CD4-positive, alpha-beta T cell treated with Interleukin-15 for 4 hours (primary cell): ENCODE results near the gene IL22RA1.

Source experiments
- DNase-seq: peaks from one replicate; pipeline ENCODE4 v3.0.0-alpha.2; 2020; ENCODE audit warnings: low spot score

The IL22RA1 gene

DNA sequence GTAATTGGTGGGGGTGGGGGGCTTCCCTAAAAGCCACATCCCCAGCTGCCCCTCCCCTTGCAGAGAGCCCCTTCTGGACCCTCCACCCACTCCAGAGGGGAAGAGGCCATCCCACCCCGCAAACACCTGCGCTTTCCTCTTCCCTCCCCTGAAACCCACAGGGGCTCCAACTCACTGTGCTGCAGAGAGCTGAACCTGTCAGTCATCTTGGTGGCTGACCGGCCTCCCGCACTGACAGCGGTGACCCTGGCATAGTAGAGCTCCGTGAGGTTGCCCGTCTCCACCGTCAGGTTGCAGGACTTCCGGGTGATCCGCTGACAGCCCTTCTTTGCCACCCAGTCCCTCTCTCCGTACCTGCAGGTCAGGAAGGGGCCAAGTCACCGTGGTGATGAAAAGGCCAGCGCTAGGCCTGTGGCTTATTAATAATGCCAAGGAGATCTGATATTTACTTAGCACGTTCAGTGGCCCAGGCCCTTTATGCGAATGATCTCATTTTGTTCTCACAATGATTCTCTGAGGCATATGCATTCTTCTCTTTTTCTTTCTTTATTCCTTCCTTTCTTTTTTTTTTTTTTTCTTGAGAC lies 5.9 kb downstream of the IL22RA1 start:
- no peak for DNase-seq

DNA sequence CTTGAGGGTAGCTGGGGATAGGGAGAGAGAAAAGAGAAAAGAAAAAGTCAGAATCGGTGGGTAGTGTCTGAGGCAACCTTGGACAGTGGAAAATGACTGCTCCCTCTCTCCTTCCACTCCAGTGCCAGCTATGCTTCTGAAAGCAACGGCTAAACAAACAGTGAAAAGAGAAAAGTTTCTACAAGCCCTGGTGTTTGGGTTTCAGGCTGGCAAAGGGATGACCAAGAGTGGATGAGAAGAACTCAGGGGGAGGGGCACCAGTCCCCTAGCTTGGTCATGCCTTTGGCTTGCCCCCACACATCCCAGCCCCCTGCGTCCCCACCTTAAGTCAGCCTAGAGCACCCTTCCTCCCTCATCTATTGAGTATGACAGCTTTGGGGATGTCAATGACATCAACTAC lies 8.6 kb downstream of the IL22RA1 start:
- DNase-seq = no peak

DNA sequence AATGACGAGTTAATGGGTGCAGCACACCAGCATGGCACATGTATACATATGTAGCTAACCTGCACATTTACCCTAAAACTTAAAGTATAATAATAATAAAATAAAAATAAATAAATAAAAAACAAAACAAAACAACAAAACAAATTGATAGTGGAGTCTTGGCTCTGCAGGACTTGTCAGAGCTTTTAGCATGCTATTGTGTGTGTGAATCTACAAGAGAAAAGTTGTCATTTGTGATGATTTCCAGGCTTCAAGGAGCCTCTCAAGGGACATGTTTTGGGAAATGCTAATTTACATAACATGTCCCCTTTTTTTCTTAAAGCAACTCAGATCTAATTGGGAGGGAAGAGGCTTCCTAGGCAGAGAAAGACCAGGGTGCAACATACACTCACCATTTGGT lies 9.1 kb downstream of the IL22RA1 start:
- no peak for DNase-seq

DNA sequence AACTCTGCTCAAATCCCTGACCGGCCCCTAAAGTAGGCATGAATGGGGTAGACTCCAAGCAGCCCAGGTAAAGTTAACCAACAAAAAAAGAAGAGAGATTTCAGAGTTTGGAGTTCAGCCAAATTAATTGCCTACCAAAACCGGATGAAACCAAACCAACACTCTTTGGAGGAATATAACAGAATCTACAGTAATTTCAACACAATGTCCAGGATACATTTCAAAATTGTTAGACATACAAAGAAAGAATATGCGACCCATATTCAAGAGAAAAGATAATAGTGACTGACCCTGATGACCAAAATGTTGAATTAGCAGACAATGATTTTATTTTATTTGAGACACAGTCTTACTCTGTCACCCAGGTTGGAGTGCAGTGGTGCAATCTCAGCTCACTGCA lies 12.6 kb downstream of the IL22RA1 start:
- no peak for DNase-seq

DNA sequence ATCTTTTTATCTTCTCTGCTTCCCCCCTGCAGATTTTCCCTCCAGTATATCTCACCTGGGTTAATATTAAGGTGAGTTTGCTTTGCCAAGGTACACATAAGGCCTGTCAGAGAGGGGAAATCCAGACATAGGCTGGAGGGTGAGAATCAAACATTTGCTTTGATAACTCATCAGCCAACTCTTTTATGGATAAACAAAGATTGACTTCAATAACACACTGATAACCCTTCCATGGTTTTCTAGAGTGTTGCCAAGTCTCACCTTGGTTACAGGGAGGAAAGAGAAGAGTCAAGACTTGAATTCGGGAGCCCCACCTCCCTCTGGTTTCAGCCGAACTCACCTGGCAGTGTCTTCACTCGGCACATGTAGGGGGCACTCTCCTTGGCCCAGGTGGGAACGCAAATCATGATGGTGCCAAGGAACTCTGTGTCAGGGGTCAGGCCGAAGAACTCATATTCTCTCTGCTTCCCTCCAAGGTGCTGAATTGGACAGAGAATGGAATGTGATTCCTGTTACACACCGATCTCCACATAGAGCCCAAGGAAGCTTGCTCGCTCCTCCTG lies 15.1 kb downstream of the IL22RA1 start:
- no peak for DNase-seq

DNA sequence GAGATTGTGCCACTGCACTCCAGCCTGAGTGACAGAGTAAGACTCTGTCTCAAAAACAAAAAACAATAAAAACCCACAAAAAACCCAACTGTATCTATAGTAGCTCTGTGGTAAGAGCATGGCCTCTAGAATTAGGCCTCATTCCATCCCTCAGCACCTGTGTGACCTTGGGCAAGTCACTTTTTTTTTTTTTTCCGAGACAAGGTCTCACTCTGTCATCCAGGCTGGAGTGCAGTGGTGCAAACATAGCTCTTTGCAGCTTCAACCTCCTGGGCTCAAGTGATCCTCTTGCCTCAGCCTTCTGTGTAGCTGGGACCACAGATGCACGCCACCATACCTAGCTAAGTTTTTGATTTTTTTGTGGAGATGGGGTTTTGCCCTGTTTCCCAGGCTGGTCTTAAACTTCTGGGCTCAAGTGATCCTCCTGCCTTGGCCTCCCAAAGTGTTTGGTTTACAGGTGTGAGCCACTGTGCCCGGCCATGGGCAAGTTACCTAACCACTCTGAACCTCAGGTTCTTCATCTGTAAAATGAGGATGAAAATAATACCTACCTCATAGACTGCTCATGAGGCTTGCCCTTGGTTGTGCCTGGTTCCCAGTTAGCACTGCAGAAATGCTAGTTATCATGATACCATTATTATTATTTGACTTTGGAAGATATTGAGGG lies 15.7 kb downstream of the IL22RA1 start:
- no peak for DNase-seq

DNA sequence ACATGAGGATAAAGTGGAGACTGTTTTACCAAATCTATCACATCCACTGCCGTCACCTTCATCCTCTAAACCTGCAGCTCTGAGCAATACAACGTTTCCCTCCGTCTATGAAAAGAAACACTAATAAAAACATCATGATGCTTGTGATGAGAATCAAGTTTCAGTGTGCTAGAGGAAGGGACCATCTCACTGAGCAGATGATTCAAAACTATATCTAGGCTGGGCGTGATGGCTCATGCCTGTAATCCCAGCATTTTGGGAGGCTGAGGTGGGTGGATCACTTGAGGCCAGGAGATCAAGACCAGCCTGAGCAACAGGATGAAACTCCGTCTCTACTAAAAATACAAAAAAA lies 16.3 kb downstream of the IL22RA1 start:
- no peak for DNase-seq

DNA sequence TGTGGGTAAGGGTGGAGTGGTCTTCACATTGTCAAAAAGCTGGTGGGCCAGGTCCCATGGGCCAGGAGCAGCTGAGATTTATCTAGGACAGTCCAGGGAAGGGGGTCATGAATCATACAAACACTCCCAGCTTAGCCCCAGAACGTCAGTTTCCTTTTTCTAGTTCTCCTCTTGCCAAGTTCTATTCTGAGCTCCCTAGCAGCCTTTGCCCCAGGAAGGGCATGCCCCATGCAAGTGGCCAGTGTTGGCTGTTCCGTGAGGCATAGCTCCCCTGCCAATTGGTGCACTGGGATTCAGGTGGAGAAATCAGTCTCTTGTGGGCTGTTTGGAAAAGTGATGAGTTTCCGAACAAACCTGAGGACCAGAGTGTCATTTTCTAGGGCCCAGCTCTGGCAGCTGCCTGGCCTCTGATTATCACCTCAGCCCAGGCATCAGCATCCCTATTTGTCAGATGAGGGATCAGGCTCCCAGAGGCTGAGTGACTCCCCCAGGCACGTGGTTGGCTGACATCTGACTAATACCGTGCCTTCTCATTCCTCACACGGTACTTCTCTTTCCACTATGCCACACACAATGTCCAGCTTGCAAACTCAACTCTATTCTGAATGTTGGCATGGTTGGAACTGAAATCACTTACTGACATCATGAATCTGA lies 16.8 kb downstream of the IL22RA1 start:
- DNase-seq = no peak

DNA sequence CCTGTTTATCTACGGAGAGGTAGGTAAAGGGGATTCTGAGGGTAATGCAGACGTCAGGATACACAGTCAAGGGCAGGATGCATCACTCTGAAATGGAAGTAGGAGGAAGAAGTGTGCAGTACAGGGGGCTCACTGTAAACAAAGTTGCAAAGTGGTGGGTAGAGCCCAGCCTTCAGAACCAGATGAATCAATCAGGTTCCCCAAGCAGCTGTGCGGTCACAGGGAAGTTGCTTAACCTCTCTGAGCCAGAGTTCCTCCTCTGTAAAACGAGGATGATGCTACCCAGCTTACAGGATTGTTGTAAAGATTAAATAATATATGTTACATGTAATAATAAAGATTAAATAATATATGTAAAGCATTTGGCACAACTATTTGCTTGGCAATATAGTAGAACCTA lies 17.5 kb downstream of the IL22RA1 start:
- no peak for DNase-seq

DNA sequence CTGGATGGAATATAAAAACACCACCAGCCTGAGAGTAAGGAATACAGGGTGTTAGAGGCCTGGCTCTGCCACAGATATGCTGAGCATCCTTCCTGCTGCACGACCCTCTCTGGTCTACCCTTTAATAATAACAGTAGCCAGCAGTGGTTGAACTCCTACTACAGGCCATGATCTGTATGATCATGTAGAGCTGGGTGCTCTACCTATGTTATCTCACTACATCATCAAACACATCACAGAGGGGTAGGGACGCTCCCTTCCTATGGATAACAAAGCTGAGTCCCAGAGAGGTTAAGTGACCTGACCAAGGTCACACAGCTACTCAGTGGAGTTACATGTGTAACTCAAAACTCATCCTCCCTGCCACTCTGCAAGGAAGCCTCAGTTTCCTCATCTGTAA lies 18.0 kb downstream of the IL22RA1 start:
- DNase-seq = no peak

DNA sequence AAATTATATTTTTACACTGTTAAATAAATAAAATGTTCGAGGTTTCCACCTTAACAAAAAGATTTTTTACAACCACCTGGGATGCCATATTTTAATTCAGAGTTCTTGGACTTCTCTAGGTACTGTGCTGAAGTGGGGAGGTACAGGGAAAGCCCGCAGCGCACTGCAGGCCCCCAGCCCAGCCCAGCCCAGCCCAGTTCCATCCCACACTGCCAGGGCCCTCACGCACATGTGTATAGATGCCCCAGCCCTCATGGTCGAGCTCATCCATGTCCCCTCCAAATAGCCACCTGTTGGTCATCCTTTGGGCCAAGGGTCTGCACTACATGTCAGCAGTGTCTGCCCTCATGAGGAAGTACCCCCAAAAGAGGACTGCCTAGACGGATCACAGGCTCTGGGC lies 19.3 kb downstream of the IL22RA1 start:
- DNase-seq = no peak

DNA sequence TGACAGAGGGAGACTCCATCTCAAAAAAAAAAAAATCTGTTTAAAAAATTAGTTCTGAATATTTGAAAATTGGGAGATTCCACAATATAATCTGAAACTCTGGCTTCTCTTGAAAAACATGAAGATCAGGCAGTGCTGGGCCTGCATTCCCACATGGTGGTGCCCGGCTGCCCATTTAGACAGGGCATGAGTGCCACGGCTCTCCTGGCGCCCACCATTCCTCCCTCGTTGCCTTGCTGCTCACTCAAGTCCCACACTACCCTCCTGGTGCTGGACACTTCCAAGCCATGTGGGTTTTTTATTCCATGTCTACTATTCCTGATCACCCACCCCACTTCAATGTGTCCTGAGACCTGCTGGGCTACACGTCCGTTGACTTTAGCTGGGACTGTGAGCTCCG lies 20.2 kb downstream of the IL22RA1 start:
- DNase-seq = no peak

DNA sequence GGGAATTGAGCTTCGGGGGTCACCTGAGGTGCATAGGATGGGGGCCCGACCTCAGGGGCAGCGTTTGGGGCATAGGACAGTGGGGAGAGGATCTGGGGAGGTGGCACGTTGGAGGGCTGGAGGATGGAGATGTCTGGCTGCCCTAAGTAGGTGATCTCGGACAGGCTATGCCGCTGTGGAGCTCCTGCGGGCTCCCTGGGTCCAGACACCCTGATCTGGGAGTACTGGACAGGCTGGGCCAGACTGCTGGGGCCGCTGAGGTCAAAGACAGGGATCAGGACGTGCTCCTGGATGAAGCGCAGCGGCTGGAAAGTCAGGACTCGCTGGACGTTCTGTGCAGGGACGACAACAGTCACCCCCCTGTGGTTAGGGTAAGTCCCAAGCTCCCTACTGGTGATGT lies 21.5 kb downstream of the IL22RA1 start:
- no peak for DNase-seq

DNA sequence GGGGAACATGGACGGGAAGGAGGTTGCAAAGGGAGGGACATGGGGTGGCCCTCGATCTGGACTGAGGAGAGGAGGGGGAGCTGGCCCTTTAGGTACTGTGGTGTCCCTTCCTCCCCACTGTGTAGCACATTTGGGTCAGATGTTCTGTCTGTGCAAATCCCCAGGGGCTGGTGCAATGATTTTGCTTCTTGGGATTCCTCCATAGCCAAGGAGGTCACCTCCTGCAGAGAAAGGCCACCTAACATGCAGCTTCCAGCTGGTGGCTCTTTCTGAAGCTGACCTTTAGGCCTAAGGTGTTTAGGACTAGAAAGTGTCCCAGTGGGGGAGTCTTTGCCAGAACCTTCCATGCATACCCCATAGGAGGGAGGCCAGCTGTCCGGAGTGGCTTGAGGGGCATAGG lies 22.0 kb downstream of the IL22RA1 start:
- DNase-seq = no peak

DNA sequence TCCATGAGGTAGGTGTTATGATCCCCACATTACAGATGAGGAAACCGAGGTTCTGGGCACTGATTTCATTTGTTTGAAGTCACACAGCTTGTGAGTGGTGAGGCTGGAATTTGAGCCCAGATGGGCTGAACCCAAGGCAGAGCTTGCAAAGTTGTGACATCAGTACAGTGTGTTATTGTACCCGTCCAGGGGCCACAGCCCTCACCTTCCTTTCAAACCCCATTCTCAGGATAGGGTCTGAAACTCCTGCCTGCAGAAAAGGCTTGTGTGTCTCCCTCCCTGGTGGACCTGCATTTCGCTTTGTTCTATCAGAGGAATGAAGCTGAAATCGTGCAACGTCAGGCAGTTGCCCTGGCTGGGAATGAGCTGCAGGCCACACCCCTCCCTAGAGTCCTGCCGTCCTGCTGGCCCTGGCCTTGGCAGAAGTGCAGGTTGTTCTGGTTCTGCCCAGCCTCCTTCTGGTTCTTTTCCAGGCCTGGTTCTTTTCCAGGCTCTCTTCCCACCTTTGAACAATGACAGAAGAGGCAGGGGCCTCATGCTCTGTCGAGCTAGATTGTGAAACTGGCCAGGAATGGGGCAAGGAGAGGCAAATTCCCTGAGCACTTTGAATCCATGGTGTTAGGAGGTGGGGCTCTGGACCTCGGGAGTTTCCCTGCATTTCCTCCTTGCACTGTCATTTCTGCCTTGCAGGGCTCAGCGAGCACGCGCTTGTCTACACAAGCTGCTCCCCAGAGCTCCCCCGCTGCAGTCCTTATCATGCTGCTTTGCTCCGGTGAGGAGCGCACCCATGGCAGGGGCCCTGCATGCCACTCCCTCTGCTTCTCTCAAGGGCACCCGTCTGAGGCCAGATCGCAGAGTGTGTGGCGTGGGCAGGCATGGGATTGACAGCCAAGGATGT lies 22.8 kb downstream of the IL22RA1 start:
- no peak for DNase-seq

DNA sequence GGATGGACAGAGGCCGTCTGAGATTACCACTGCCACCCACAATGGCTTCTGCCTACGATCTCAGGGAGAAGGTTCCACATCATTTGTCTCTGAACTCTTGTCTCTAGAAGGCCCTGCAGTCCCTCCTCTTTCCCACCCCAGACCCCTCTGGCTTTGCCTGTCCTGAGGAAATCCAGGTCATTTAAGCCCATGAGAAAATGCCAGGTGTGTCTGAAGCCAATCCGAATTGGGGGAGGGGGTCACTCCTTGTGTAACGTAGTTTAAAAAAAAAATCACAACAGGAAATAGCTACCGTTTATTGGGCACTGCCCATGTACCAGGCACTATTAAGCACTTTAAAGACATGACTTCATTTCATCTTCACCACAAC lies 23.5 kb downstream of the IL22RA1 start:
- DNase-seq = no peak

DNA sequence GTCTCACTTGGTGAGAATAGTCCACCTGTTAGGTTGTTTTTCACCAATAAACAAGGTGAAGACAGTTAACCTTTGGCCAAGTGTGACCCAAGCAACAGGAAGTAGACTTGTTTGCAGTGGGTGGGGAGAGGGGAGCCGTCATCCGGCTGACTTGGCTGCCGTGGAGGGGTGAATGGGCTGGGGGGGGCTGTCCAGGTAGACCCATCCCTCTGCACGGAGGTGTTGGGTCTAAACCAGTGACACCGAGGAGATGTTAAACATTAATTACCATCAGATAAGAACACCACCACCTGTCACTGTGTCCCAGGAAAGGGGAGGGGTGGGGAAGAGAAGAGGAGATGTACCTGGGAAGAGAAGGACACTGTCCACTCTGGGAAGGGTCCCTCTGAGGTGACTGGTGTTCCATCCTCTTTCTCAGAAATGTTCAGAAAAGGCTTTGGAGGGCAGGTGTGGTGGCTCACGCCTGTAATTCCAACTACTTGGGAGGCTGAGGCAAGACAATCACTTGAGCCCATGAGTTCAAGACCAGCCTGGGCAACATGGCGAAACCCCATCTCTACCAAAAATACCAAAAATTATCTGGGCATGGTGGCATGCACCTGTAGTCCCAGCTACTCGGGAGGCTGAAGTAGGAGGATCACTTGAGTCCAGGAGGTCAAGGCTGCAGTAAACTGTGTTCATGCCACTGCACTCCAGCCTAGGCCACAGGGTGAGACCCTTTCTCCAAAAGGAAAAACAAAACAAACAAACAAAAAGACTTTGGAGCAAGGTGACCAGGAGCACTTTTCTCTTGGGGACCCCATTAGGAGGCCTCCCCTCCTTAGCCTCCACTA lies 24.3 kb downstream of the IL22RA1 start:
- no peak for DNase-seq

DNA sequence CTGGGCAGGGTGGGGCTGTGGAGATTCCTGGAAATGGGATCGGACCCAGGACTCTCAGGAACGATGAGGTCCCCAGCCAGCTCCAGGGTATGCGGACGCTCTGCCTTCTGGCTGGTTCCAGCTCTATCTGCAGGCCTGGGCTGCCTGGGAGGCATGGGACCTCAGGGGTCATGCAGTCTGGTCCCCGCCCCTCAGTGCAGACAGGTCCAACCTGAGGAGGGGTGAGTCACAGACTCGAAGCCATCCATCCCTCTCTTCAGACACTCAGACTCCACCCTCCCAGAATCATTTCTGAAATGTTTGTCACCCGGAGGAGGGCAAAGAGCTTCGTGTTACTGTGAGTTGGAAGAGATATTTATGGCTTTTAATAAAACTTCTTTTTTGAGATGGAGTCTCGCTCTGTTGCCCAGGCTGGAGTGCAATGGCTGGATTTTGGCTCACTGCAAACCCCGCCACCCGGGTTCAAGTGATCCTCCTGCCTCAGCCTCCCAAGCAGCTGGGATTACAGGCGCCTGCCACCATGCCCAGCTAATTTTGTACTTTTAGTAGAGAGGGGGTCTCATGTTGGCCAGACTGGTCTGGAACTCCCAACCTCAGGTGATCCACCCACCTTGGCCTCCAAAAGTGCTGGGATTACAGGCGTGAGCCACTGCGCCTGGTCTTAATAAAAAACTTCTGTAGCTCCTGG lies 25.1 kb downstream of the IL22RA1 start:
- no peak for DNase-seq

DNA sequence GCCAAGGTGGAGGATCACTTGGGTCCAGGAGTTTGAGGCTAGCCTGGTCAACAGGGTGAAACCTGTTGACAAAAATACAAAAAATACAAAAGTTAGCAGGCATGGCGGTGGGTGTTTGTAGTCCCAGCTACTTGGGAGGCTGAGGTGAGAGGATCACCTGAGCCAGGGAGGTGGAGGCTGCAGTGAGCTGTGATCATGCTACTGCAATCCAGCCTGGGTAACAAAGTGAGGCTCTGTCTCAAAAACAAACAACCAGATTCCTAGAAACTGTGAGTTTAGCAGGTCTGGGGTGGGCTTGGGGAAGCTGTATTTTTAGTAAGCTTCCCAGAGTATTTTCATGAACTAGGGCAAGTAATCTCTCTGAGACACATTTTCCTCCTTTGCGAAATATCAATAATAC lies 25.8 kb downstream of the IL22RA1 start:
- DNase-seq = no peak

DNA sequence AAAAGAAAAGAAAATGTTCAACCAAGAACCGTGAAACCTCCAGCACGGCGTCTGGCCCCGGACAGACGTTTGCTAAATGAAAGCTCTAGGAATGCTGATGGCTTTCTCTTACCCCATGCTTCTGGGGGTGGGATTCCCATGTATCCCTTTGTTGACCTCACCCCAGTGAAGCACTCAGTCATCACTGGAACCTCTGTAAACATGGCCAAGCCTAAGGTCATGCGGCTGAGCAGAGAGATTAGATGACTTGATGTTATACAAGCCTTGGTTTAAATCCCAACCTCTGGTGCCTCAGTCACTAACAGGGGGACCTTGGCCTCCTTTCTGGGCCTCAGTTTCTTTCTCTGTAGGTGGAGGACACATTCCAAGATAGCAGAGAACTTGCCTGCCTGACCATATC lies 28.2 kb downstream of the IL22RA1 start:
- DNase-seq = no peak

DNA sequence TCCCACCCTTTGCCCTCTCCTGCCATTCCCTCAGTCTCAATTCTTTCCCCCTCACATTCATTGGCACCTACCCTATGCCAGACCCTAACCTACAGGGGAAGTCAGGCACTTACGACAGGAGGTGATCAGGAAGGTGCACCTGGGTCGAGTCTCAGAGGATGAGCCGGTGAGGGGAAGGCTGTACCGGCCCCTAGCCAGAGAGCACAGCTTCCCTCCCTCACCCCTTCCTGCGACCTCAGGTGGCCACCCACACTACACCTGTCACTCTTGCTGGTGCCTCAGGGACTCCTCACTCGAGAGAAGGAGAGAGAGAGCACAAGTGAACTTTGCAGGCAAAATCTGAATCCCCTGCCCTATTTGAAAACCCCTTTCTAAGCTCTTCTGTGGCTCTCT lies 29.3 kb downstream of the IL22RA1 start:
- DNase-seq = no peak
